ENCODE measurements around the gene LIN28A. TPM values are rescaled to one million over a fixed set of nuclear protein-coding genes. Genes with fewer than 3 reads are reported as not detected.

Gene LIN28A
- total and polyA plus RNA-seq, 3 experiments from 2014 or later: not detected

GRCh38 chr1:26474818-26475217 lies 64.2 kb downstream of the LIN28A start:
- Mint-ChIP-seq H3K4me1 (peaks cover 51 to 65% (median 52%) of the 10 kb centered on the region in 3 donors), H3K36me3 (peaks cover 0 to 57% (median 2%) of the 10 kb centered on the region in 3 donors), H3K27me3 (no peaks in the 10 kb centered on the region), H3K4me3 (peak overlapping the region in 6 of 7 donors; percentile 23 to 94 (median 47)), H3K9me3 (no peaks in the 10 kb centered on the region), H3K27ac (peak overlapping the region in 5 of 8 donors; percentile 32 to 99 (median 87))
- H3K4me1 ChIP-seq (ENCODE audit: insufficient read depth, low read length): peaks cover 34% of the 10 kb centered on the region
- H3K36me3 ChIP-seq (ENCODE audit: insufficient read depth, low read length): peaks cover 29% of the 10 kb centered on the region
- CTCF ChIA-PET: interaction anchor here (0.7 kb wide), 1 partner anchor 26 kb away, joined by 3 read pairs; no protein-coding TSS in a partner anchor
- POLR2A ChIA-PET: no interaction called here
- no peak for DNase-seq
- no peak overlapping the region for H3K4me3 ChIP-seq (ENCODE audit: low read length)
- no peaks in the 10 kb centered on the region for H3K27me3 ChIP-seq (ENCODE audit: insufficient read depth, low read length, poor library complexity, severe bottlenecking)
- H3K27ac ChIP-seq (ENCODE audit: low read depth, low read length): no peak overlapping the region
- no peaks in the 10 kb centered on the region for H3K9me3 ChIP-seq (ENCODE audit: low read length)

- POLR2A ChIA-PET: no interaction called here
- H3K4me1 ChIP-seq (ENCODE audit: insufficient read depth, low read length): peaks cover 27% of the 10 kb centered on the region
- CTCF ChIA-PET: interaction anchor here (0.7 kb wide), 1 partner anchor 24 kb away, joined by 3 read pairs; no protein-coding TSS in a partner anchor
- Mint-ChIP-seq H3K4me3 (no peak overlapping the region), H3K4me1 (peaks cover 41 to 54% (median 42%) of the 10 kb centered on the region in 3 donors), H3K36me3 (peaks cover 0 to 57% (median 2%) of the 10 kb centered on the region in 3 donors), H3K9me3 (no peaks in the 10 kb centered on the region), H3K27ac (peak overlapping the region in 5 of 8 donors; percentile 46 to 76 (median 57)), H3K27me3 (no peaks in the 10 kb centered on the region)
- peaks cover 29% of the 10 kb centered on the region for H3K36me3 ChIP-seq (ENCODE audit: insufficient read depth, low read length)
- no peaks in the 10 kb centered on the region for H3K27me3 ChIP-seq (ENCODE audit: insufficient read depth, low read length, poor library complexity, severe bottlenecking)
- no peaks in the 10 kb centered on the region for H3K9me3 ChIP-seq (ENCODE audit: low read length)
- no peak overlapping the region for H3K4me3 ChIP-seq (ENCODE audit: low read length)
- no peak overlapping the region for H3K27ac ChIP-seq (ENCODE audit: low read depth, low read length)
- no peak for DNase-seq
These were observed 65.4 kb downstream of the LIN28A start for GRCh38 chr1:26475989-26476388.

- no peaks in the 10 kb centered on the region for H3K27me3 Mint-ChIP-seq
- peaks cover 31 to 44% (median 34%) of the 10 kb centered on the region in 3 donors for H3K4me1 Mint-ChIP-seq
- POLR2A ChIA-PET: no interaction called here
These were observed 66.3 kb downstream of the LIN28A start for GRCh38 chr1:26476958-26477357.

GRCh38 chr1:26477446-26478152 lies 67.0 kb downstream of the LIN28A start:
- peaks cover 17% of the 10 kb centered on the region for H3K4me1 ChIP-seq (ENCODE audit: insufficient read depth, low read length)
- no peaks in the 10 kb centered on the region for H3K27me3 ChIP-seq (ENCODE audit: insufficient read depth, low read length, poor library complexity, severe bottlenecking)
- Mint-ChIP-seq H3K27me3 (no peaks in the 10 kb centered on the region), H3K4me3 (peak overlapping the region in 1 of 7 donors; percentile 70), H3K4me1 (peaks cover 31 to 44% (median 34%) of the 10 kb centered on the region in 3 donors), H3K9me3 (no peaks in the 10 kb centered on the region), H3K27ac (peak overlapping the region in 5 of 8 donors; percentile 26 to 87 (median 52)), H3K36me3 (peaks cover 0 to 59% (median 2%) of the 10 kb centered on the region in 3 donors)
- H3K9me3 ChIP-seq (ENCODE audit: low read length): no peaks in the 10 kb centered on the region
- DNase-seq: no peak
- POLR2A ChIA-PET: no interaction called here
- no peak overlapping the region for H3K4me3 ChIP-seq (ENCODE audit: low read length)
- no peak overlapping the region for H3K27ac ChIP-seq (ENCODE audit: low read depth, low read length)
- H3K36me3 ChIP-seq (ENCODE audit: insufficient read depth, low read length): peaks cover 29% of the 10 kb centered on the region
- CTCF ChIA-PET: no interaction called here

More at GRCh38 chr1:26476958-26477357, 66.3 kb downstream of the LIN28A start:
- Histone ChIP-seq H3K4me1 (ENCODE audit: insufficient read depth, low read length) (peaks cover 17% of the 10 kb centered on the region), H3K4me3 (ENCODE audit: low read length) (no peak overlapping the region), H3K27me3 (ENCODE audit: insufficient read depth, low read length, poor library complexity, severe bottlenecking) (no peaks in the 10 kb centered on the region), H3K36me3 (ENCODE audit: insufficient read depth, low read length) (peaks cover 29% of the 10 kb centered on the region), H3K9me3 (ENCODE audit: low read length) (no peaks in the 10 kb centered on the region), H3K27ac (ENCODE audit: low read depth, low read length) (no peak overlapping the region)
- no peaks in the 10 kb centered on the region for H3K9me3 Mint-ChIP-seq
- DNase-seq: no peak
- H3K27ac Mint-ChIP-seq: peak overlapping the region in 7 of 8 donors; percentile 14 to 65 (median 50)
- peak overlapping the region in 1 of 7 donors; percentile 70 for H3K4me3 Mint-ChIP-seq
- CTCF ChIA-PET: no interaction called here
- H3K36me3 Mint-ChIP-seq: peaks cover 0 to 61% (median 2%) of the 10 kb centered on the region in 3 donors

GRCh38 chr1:26478159-26478558 lies 67.5 kb downstream of the LIN28A start:
- no peaks in the 10 kb centered on the region for H3K27me3 Mint-ChIP-seq
- peaks cover 29% of the 10 kb centered on the region for H3K36me3 ChIP-seq (ENCODE audit: insufficient read depth, low read length)
- no peaks in the 10 kb centered on the region for H3K27me3 ChIP-seq (ENCODE audit: insufficient read depth, low read length, poor library complexity, severe bottlenecking)
- ChIA-PET CTCF (interaction anchor here (0.6 kb wide), 1 partner anchor 203 kb away, joined by 3 read pairs; no protein-coding TSS in a partner anchor), POLR2A (no interaction called here)
- peaks cover 30 to 42% (median 33%) of the 10 kb centered on the region in 3 donors for H3K4me1 Mint-ChIP-seq
- no peak overlapping the region for H3K4me3 ChIP-seq (ENCODE audit: low read length)
- DNase-seq: no peak
- no peak overlapping the region for H3K27ac ChIP-seq (ENCODE audit: low read depth, low read length)
- peaks cover 17% of the 10 kb centered on the region for H3K4me1 ChIP-seq (ENCODE audit: insufficient read depth, low read length)
- no peaks in the 10 kb centered on the region for H3K9me3 ChIP-seq (ENCODE audit: low read length)
- H3K4me3 Mint-ChIP-seq: no peak overlapping the region
- H3K36me3 Mint-ChIP-seq: peaks cover 0 to 60% (median 6%) of the 10 kb centered on the region in 3 donors
- peak overlapping the region in 3 of 8 donors; percentile 50 to 52 (median 52) for H3K27ac Mint-ChIP-seq
- no peaks in the 10 kb centered on the region for H3K9me3 Mint-ChIP-seq

GRCh38 chr1:26478988-26479387 lies 68.4 kb downstream of the LIN28A start:
- peaks cover 0 to 52% (median 6%) of the 10 kb centered on the region in 3 donors for H3K36me3 Mint-ChIP-seq
- peak overlapping the region in 1 of 7 donors; percentile 21 for H3K4me3 Mint-ChIP-seq
- DNase-seq: no peak
- Histone ChIP-seq H3K4me3 (ENCODE audit: low read length) (no peak overlapping the region), H3K27ac (ENCODE audit: low read depth, low read length) (no peak overlapping the region), H3K36me3 (ENCODE audit: insufficient read depth, low read length) (peaks cover 22% of the 10 kb centered on the region), H3K27me3 (ENCODE audit: insufficient read depth, low read length, poor library complexity, severe bottlenecking) (no peaks in the 10 kb centered on the region), H3K4me1 (ENCODE audit: insufficient read depth, low read length) (peaks cover 9% of the 10 kb centered on the region), H3K9me3 (ENCODE audit: low read length) (no peaks in the 10 kb centered on the region)
- CTCF ChIA-PET: interaction anchor here (1.0 kb wide), 1 partner anchor 123 kb away, joined by 3 read pairs; no protein-coding TSS in a partner anchor
- no peaks in the 10 kb centered on the region for H3K9me3 Mint-ChIP-seq
- H3K27me3 Mint-ChIP-seq: no peaks in the 10 kb centered on the region
- H3K4me1 Mint-ChIP-seq: peaks cover 23 to 34% (median 25%) of the 10 kb centered on the region in 3 donors
- POLR2A ChIA-PET: no interaction called here
- H3K27ac Mint-ChIP-seq: peak overlapping the region in 4 of 8 donors; percentile 7 to 46 (median 22)

Other genes starting within 250 kb of the LIN28A start
- not detected for gene C1orf232, start 241.9 kb upstream of the LIN28A start, total RNA-seq
- not detected for gene C1orf232, start 241.9 kb upstream of the LIN28A start, polyA plus RNA-seq
- 10 to 100 TPM; 86.4 to 87.9 TPM for gene ZNF593, start 240.9 kb upstream of the LIN28A start, total RNA-seq
- gene ZNF593, start 240.9 kb upstream of the LIN28A start, polyA plus RNA-seq: 26.2 TPM
- not detected for gene ZNF593OS, start 239.0 kb upstream of the LIN28A start, total RNA-seq
- 0.85 TPM for gene ZNF593OS, start 239.0 kb upstream of the LIN28A start, polyA plus RNA-seq
- gene CNKSR1, start 233.3 kb upstream of the LIN28A start, total RNA-seq: under 1 TPM; 0.37 to 0.86 TPM
- not detected for gene CNKSR1, start 233.3 kb upstream of the LIN28A start, polyA plus RNA-seq
- gene CATSPER4, start 220.2 kb upstream of the LIN28A start, total RNA-seq: not detected
- not detected for gene CATSPER4, start 220.2 kb upstream of the LIN28A start, polyA plus RNA-seq
- 10 to 100 TPM; 28.8 to 29.7 TPM for gene CEP85, start 176.6 kb upstream of the LIN28A start, total RNA-seq
- 7.7 TPM for gene CEP85, start 176.6 kb upstream of the LIN28A start, polyA plus RNA-seq
- gene SH3BGRL3, start 130.7 kb upstream of the LIN28A start, total RNA-seq: 100 to 1,000 TPM; 447 to 472 TPM
- gene SH3BGRL3, start 130.7 kb upstream of the LIN28A start, polyA plus RNA-seq: 1,786 TPM
- 10 to 100 TPM; 35.2 to 35.8 TPM for gene UBXN11, start 104.2 kb upstream of the LIN28A start, total RNA-seq
- gene UBXN11, start 104.2 kb upstream of the LIN28A start, polyA plus RNA-seq: 14.3 TPM
- 100 to 1,000 TPM; 355 to 388 TPM for gene CD52, start 92.9 kb upstream of the LIN28A start, total RNA-seq
- gene CD52, start 92.9 kb upstream of the LIN28A start, polyA plus RNA-seq: 7,622 TPM
- gene CRYBG2, start 56.7 kb upstream of the LIN28A start, total RNA-seq: 1 to 10 TPM in 1 of 2 experiments, under 1 TPM in 1; 0.85 to 1.3 TPM
- 1.9 TPM for gene CRYBG2, start 56.7 kb upstream of the LIN28A start, polyA plus RNA-seq
- 1 to 10 TPM; 2.4 to 2.7 TPM for gene ZNF683, start 38.1 kb upstream of the LIN28A start, total RNA-seq
- gene ZNF683, start 38.1 kb upstream of the LIN28A start, polyA plus RNA-seq: 205 TPM
- 10 to 100 TPM; 47.9 to 52.2 TPM for gene DHDDS, start 21.5 kb downstream of the LIN28A start, total RNA-seq
- 21.6 TPM for gene DHDDS, start 21.5 kb downstream of the LIN28A start, polyA plus RNA-seq
- gene HMGN2, start 61.6 kb downstream of the LIN28A start, total RNA-seq: 100 to 1,000 TPM; 877 to 878 TPM
- gene HMGN2, start 61.6 kb downstream of the LIN28A start, polyA plus RNA-seq: 599 TPM
- gene RPS6KA1, start 118.9 kb downstream of the LIN28A start, total RNA-seq: 100 to 1,000 TPM; 187 to 189 TPM
- 193 TPM for gene RPS6KA1, start 118.9 kb downstream of the LIN28A start, polyA plus RNA-seq